ENCODE data around the gene AFTPH. TPM values are rescaled to one million over a fixed set of nuclear protein-coding genes. Genes with fewer than 3 reads are reported as not detected.

AFTPH gene
- total RNA-seq, 1 donor from 2014 or later = 13.3 TPM

- no peak overlapping the region for H3K4me3 Mint-ChIP-seq (ENCODE audit: unreplicated experiment)
- TF ChIP-seq, protein P1, sequence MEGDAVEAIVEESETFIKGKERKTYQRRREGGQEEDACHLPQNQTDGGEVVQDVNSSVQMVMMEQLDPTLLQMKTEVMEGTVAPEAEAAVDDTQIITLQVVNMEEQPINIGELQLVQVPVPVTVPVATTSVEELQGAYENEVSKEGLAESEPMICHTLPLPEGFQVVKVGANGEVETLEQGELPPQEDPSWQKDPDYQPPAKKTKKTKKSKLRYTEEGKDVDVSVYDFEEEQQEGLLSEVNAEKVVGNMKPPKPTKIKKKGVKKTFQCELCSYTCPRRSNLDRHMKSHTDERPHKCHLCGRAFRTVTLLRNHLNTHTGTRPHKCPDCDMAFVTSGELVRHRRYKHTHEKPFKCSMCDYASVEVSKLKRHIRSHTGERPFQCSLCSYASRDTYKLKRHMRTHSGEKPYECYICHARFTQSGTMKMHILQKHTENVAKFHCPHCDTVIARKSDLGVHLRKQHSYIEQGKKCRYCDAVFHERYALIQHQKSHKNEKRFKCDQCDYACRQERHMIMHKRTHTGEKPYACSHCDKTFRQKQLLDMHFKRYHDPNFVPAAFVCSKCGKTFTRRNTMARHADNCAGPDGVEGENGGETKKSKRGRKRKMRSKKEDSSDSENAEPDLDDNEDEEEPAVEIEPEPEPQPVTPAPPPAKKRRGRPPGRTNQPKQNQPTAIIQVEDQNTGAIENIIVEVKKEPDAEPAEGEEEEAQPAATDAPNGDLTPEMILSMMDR (IDR thresholded peaks at IDR 0.05; ENCODE audit: partially characterized antibody, unreplicated experiment) = peak; percentile 96
- H3K27ac Mint-ChIP-seq (ENCODE audit: unreplicated experiment) = no peak overlapping the region
- peaks cover 3% of the 10 kb centered on the region for H3K27me3 Mint-ChIP-seq (ENCODE audit: unreplicated experiment)
- H3K36me3 Mint-ChIP-seq (ENCODE audit: unreplicated experiment) = no peaks in the 10 kb centered on the region
- peak; percentile 81 for DNase-seq
- peaks cover 32% of the 10 kb centered on the region for H3K4me1 Mint-ChIP-seq (ENCODE audit: low read depth, unreplicated experiment)
- peaks cover 2% of the 10 kb centered on the region for H3K9me3 Mint-ChIP-seq (ENCODE audit: unreplicated experiment)
These were observed 35.8 kb upstream of the AFTPH start for GRCh38 chr2:64488050-64488974.

DNA sequence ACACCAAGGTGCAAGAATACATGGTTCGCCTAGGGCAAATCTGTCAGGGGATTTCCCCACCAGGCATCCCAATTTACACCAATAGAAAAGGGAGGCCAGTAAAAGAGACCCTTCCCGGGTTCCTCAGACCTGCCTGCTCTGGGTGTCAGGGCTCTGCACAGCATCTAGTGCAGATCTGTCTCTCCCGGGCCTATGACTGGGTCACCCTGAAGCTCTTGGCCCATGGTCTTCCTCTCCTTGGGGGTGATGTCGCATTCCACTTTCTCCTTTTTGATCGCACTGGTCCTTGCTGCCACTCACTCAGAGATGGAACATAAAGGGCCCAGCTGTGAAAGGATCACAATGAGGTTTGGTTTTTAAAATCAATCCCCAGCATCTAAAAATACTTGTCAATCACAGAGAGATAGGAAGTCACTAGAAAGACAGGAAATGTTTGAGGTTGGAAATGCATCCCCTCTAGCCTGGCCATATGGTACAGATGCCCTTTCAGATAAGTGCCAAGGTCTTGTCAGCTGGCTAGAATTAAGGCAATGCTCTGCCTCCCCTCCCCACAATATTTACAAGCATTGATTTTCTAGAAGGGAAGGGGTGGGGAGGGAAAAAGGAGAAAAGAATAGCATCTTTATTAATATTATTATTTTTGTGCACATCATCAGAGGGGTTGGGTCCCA lies 34.9 kb upstream of the AFTPH start:
- Mint-ChIP-seq H3K4me1 (ENCODE audit: low read depth, unreplicated experiment) (peaks cover 32% of the 10 kb centered on the region), H3K9me3 (ENCODE audit: unreplicated experiment) (peaks cover 2% of the 10 kb centered on the region), H3K36me3 (ENCODE audit: unreplicated experiment) (no peaks in the 10 kb centered on the region), H3K27me3 (ENCODE audit: unreplicated experiment) (peaks cover 3% of the 10 kb centered on the region), H3K4me3 (ENCODE audit: unreplicated experiment) (peak overlapping the region; percentile 18), H3K27ac (ENCODE audit: unreplicated experiment) (no peak overlapping the region)
- no peak for DNase-seq
- TF ChIP-seq, protein P1 (IDR thresholded peaks at IDR 0.05; ENCODE audit: partially characterized antibody, unreplicated experiment) = no peak

- Mint-ChIP-seq H3K9me3 (ENCODE audit: unreplicated experiment) (peaks cover 2% of the 10 kb centered on the region), H3K4me3 (ENCODE audit: unreplicated experiment) (no peak overlapping the region)
- TF ChIP-seq, protein P1 (IDR thresholded peaks at IDR 0.05; ENCODE audit: partially characterized antibody, unreplicated experiment) = no peak
These were observed 32.7 kb upstream of the AFTPH start for GRCh38 chr2:64491426-64491825.

GRCh38 chr2:64492272-64492671 lies 31.9 kb upstream of the AFTPH start:
- Mint-ChIP-seq H3K27me3 (ENCODE audit: unreplicated experiment) (peaks cover 3% of the 10 kb centered on the region), H3K27ac (ENCODE audit: unreplicated experiment) (no peak overlapping the region), H3K36me3 (ENCODE audit: unreplicated experiment) (no peaks in the 10 kb centered on the region), H3K4me3 (ENCODE audit: unreplicated experiment) (no peak overlapping the region), H3K9me3 (ENCODE audit: unreplicated experiment) (peaks cover 2% of the 10 kb centered on the region), H3K4me1 (ENCODE audit: low read depth, unreplicated experiment) (peaks cover 17% of the 10 kb centered on the region)
- TF ChIP-seq, protein P1 (IDR thresholded peaks at IDR 0.05; ENCODE audit: partially characterized antibody, unreplicated experiment) = no peak
- no peak for DNase-seq

More at GRCh38 chr2:64491426-64491825, 32.7 kb upstream of the AFTPH start:
- no peak overlapping the region for H3K27ac Mint-ChIP-seq (ENCODE audit: unreplicated experiment)
- peaks cover 3% of the 10 kb centered on the region for H3K27me3 Mint-ChIP-seq (ENCODE audit: unreplicated experiment)
- peaks cover 24% of the 10 kb centered on the region for H3K4me1 Mint-ChIP-seq (ENCODE audit: low read depth, unreplicated experiment)
- H3K36me3 Mint-ChIP-seq (ENCODE audit: unreplicated experiment) = no peaks in the 10 kb centered on the region
- no peak for DNase-seq

Data from glutamatergic neuron (in vitro differentiated cells).